SK-N-SH treated with all-trans-retinoic acid at 6 μM for 48 hours (cell line): ENCODE measurements around the gene AMMECR1L.

Experiments
- ATAC-seq: fragments of 200-7000 bp; cut with Tn5 transposase; 3 replicates; pipeline ENCODE4 v1.9.1; 2020; ENCODE audit warnings: mild to moderate bottlenecking, moderate library complexity
- ARNTL ChIP-seq: fragments of 450-650 bp; formaldehyde crosslinking; IDR thresholded peaks from 2 replicates; pipeline ENCODE4 v1.5.0; 2020; ENCODE audit warnings: low read depth, mild to moderate bottlenecking, moderate library complexity, borderline replicate concordance
- BACH2 ChIP-seq: fragments of 250-450 bp; sonication (Bioruptor Pico); IDR thresholded peaks from 2 replicates; pipeline ENCODE4 v1.9.0; 2021; ENCODE audit warnings: mild to moderate bottlenecking, borderline replicate concordance
- CSDC2 ChIP-seq: fragments of 250-450 bp; sonication (Bioruptor Pico); IDR thresholded peaks from 2 replicates; pipeline ENCODE4 v1.5.0; 2020; ENCODE audit warnings: mild to moderate bottlenecking, moderate library complexity
- ESRRG ChIP-seq: fragments of 250-450 bp; sonication (Bioruptor Pico); IDR thresholded peaks from 2 replicates; pipeline ENCODE4 v1.6.1; 2021; ENCODE audit warnings: mild to moderate bottlenecking
- GLIS3 ChIP-seq: fragments of 250-450 bp; sonication (Bioruptor Pico); IDR thresholded peaks from 2 replicates; pipeline ENCODE4 v1.5.0; 2020; ENCODE audit warnings: mild to moderate bottlenecking, moderate library complexity
- ISL1 ChIP-seq: fragments of 250-450 bp; sonication (Bioruptor Pico); IDR thresholded peaks from 2 replicates; pipeline ENCODE4 v2.1.2; 2022; ENCODE audit warnings: mild to moderate bottlenecking, moderate library complexity
- OSR1 ChIP-seq: fragments of 250-450 bp; sonication (Bioruptor Pico); IDR thresholded peaks from 2 replicates; pipeline ENCODE4 v1.8.0; 2022; ENCODE audit warnings: moderate library complexity, mild to moderate bottlenecking, inconsistent platforms
- PPARA ChIP-seq: fragments of 250-450 bp; sonication (Bioruptor Pico); IDR thresholded peaks from 2 replicates; pipeline ENCODE4 v1.5.0; 2020; ENCODE audit warnings: mild to moderate bottlenecking, borderline replicate concordance
- RARB ChIP-seq: fragments of 250-450 bp; sonication (Bioruptor Pico); IDR thresholded peaks from 2 replicates; pipeline ENCODE4 v1.8.0; 2021; ENCODE audit warnings: mild to moderate bottlenecking, moderate library complexity
- SNAI2 ChIP-seq: fragments of 250-450 bp; sonication (Bioruptor Pico); IDR thresholded peaks from 2 replicates; pipeline ENCODE4 v1.5.0; 2020; ENCODE audit warnings: mild to moderate bottlenecking, moderate library complexity
- TCF4 ChIP-seq: fragments of 250-450 bp; sonication (Bioruptor Pico); IDR thresholded peaks from 2 replicates; pipeline ENCODE4 v1.8.0; 2021; ENCODE audit warnings: mild to moderate bottlenecking, moderate library complexity, borderline replicate concordance
- TOX ChIP-seq: fragments of 250-450 bp; sonication (Bioruptor Pico); IDR thresholded peaks from 2 replicates; pipeline ENCODE4 v1.8.0; 2021; ENCODE audit warnings: mild to moderate bottlenecking, moderate library complexity, borderline replicate concordance
- ZC3H10 ChIP-seq: fragments of 250-450 bp; sonication (Bioruptor Pico); IDR thresholded peaks from 2 replicates; pipeline ENCODE4 v1.5.1; 2021; ENCODE audit warnings: mild to moderate bottlenecking, moderate library complexity
- ZFP3 ChIP-seq: fragments of 250-450 bp; sonication (Bioruptor Pico); IDR thresholded peaks from 2 replicates; pipeline ENCODE4 v1.5.0; 2020; ENCODE audit warnings: mild to moderate bottlenecking, moderate library complexity
- ZFP30 ChIP-seq: fragments of 450-650 bp; formaldehyde crosslinking; IDR thresholded peaks from 2 replicates; pipeline ENCODE4 v1.5.0; 2022; ENCODE audit warnings: mild to moderate bottlenecking, moderate library complexity
- ZNF565 ChIP-seq: fragments of 450-650 bp; formaldehyde crosslinking; conservative IDR thresholded peaks from 2 replicates; pipeline ENCODE4 v1.5.0; 2020; ENCODE audit warnings: low read depth, mild to moderate bottlenecking, moderate library complexity
- ZNF70 ChIP-seq: fragments of 450-650 bp; formaldehyde crosslinking; IDR thresholded peaks from 2 replicates; pipeline ENCODE4 v1.5.0; 2020; ENCODE audit warnings: mild to moderate bottlenecking, moderate library complexity
- ZNF8 ChIP-seq: fragments of 450-650 bp; formaldehyde crosslinking; IDR thresholded peaks from 2 replicates; pipeline ENCODE4 v1.5.0; 2020; ENCODE audit warnings: mild to moderate bottlenecking, moderate library complexity
- TF ChIP-seq, protein P1 (sequence below): fragments of 250-450 bp; sonication (Bioruptor Pico); IDR thresholded peaks from 2 replicates; pipeline ENCODE4 v1.8.0; 2021; ENCODE audit warnings: low read depth, mild to moderate bottlenecking, moderate library complexity, borderline replicate concordance
- TF ChIP-seq, protein P2 (sequence below): fragments of 250-450 bp; sonication (Bioruptor Pico); IDR thresholded peaks from 2 replicates; pipeline ENCODE4 v1.5.1; 2020; ENCODE audit warnings: low read depth, mild to moderate bottlenecking, moderate library complexity
- TF ChIP-seq, protein P3 (sequence below): fragments of 250-450 bp; sonication (Bioruptor Pico); IDR thresholded peaks from 2 replicates; pipeline ENCODE4 v1.5.1; 2021; ENCODE audit warnings: mild to moderate bottlenecking, moderate library complexity
- TF ChIP-seq, protein P4 (sequence below): fragments of 250-450 bp; sonication (Bioruptor Pico); IDR thresholded peaks from 2 replicates; pipeline ENCODE4 v1.8.0; 2020; ENCODE audit warnings: mild to moderate bottlenecking, moderate library complexity, borderline replicate concordance

Gene AMMECR1L

DNA sequence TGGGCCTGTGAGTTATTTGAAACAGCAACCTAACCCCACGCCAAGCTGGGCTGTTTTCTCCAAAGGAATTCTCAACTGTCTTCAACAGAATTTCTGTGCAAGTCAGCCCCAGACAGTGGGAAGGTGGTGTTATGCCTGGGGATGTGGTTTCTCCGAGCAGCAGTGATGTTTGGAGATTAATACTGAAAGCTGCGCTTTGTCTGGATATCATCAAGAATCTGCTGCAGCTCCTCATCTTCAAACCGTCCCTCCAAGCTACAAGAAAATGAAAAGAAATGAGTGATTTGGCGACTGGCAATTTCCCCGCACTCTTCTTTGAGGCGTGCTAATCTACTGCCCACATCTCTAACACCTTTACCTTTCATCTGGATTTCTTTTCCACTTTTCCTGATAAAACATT lies 37.8 kb downstream of the AMMECR1L start (continued):
- TF ChIP-seq GLIS3 (CRISPR knock-in tag) (no peak), SNAI2 (no peak)
- TF ChIP-seq, all 23 proteins: peak for 0

DNA sequence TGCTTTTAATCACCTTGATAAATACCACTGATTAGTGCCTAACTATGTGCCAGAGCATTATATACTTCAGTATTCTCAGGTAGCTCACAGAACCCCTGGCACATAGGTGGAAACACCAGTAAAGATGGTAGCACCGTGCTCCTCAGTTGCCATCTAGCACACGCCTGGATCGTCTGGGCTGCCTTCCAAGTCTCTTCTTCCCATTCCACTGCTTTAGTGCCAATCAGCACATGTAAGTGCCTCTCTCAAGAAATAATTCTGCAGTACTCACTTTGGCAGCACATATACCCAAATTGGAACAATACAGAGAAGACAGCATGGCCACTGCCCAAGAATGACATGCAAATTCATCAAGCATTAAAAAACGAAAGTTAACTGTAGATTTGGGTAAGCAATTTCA lies 40.8 kb downstream of the AMMECR1L start:
- ATAC-seq = no peak
- TF ChIP-seq OSR1 (CRISPR knock-in tag) (no peak), TOX (CRISPR knock-in tag) (no peak), PPARA (CRISPR knock-in tag) (no peak), CSDC2 (CRISPR knock-in tag) (no peak), ESRRG (CRISPR knock-in tag) (no peak), SNAI2 (no peak), ZNF565 (CRISPR knock-in tag) (no peak), ZFP30 (CRISPR knock-in tag) (no peak), GLIS3 (CRISPR knock-in tag) (no peak), TCF4 (CRISPR knock-in tag) (no peak), BACH2 (CRISPR knock-in tag) (no peak), ARNTL (CRISPR knock-in tag) (no peak), ZFP3 (CRISPR knock-in tag) (no peak), ZNF8 (CRISPR knock-in tag) (no peak), ISL1 (CRISPR knock-in tag) (no peak)
- TF ChIP-seq, protein P1, sequence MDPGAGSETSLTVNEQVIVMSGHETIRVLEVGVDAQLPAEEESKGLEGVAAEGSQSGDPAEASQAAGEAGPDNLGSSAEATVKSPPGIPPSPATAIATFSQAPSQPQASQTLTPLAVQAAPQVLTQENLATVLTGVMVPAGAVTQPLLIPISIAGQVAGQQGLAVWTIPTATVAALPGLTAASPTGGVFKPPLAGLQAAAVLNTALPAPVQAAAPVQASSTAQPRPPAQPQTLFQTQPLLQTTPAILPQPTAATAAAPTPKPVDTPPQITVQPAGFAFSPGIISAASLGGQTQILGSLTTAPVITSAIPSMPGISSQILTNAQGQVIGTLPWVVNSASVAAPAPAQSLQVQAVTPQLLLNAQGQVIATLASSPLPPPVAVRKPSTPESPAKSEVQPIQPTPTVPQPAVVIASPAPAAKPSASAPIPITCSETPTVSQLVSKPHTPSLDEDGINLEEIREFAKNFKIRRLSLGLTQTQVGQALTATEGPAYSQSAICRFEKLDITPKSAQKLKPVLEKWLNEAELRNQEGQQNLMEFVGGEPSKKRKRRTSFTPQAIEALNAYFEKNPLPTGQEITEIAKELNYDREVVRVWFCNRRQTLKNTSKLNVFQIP (CRISPR knock-in tag) = no peak
- TF ChIP-seq, protein P2, sequence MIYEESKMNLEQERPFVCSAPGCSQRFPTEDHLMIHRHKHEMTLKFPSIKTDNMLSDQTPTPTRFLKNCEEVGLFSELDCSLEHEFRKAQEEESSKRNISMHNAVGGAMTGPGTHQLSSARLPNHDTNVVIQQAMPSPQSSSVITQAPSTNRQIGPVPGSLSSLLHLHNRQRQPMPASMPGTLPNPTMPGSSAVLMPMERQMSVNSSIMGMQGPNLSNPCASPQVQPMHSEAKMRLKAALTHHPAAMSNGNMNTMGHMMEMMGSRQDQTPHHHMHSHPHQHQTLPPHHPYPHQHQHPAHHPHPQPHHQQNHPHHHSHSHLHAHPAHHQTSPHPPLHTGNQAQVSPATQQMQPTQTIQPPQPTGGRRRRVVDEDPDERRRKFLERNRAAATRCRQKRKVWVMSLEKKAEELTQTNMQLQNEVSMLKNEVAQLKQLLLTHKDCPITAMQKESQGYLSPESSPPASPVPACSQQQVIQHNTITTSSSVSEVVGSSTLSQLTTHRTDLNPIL = no peak
- TF ChIP-seq, protein P3, sequence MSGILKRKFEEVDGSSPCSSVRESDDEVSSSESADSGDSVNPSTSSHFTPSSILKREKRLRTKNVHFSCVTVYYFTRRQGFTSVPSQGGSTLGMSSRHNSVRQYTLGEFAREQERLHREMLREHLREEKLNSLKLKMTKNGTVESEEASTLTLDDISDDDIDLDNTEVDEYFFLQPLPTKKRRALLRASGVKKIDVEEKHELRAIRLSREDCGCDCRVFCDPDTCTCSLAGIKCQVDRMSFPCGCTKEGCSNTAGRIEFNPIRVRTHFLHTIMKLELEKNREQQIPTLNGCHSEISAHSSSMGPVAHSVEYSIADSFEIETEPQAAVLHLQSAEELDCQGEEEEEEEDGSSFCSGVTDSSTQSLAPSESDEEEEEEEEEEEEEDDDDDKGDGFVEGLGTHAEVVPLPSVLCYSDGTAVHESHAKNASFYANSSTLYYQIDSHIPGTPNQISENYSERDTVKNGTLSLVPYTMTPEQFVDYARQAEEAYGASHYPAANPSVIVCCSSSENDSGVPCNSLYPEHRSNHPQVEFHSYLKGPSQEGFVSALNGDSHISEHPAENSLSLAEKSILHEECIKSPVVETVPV (CRISPR knock-in tag) = no peak
- TF ChIP-seq, all 23 proteins: peak for 0

DNA sequence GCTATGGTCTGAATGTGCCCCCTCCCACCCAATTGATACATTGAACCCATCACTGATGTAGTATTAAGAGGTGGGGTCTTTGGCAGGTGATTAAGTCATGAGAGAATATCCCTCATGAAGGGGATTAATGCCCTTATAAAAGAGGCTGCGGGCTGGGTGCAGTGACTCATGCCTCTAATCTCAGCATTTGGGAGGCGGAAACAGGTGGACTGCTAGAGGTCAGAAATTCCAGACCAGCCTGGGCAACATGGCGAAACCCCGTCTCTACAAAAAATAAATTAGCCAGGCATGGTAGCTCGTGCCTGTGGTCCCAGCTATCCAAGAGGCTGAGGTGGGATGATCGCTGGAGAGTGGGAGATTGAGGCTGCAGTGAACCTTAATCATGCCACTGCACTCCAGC lies 42.1 kb downstream of the AMMECR1L start:
- no peak for ATAC-seq
- TF ChIP-seq RARB (CRISPR knock-in tag) (no peak), SNAI2 (no peak), ZFP30 (CRISPR knock-in tag) (no peak), ZNF565 (CRISPR knock-in tag) (no peak), ISL1 (CRISPR knock-in tag) (no peak), ZNF8 (CRISPR knock-in tag) (no peak), ZNF70 (CRISPR knock-in tag) (no peak), PPARA (CRISPR knock-in tag) (no peak), ZC3H10 (CRISPR knock-in tag) (no peak), ESRRG (CRISPR knock-in tag) (no peak)
- TF ChIP-seq, protein P2 = no peak
- TF ChIP-seq, all 23 proteins: peak for 0

DNA sequence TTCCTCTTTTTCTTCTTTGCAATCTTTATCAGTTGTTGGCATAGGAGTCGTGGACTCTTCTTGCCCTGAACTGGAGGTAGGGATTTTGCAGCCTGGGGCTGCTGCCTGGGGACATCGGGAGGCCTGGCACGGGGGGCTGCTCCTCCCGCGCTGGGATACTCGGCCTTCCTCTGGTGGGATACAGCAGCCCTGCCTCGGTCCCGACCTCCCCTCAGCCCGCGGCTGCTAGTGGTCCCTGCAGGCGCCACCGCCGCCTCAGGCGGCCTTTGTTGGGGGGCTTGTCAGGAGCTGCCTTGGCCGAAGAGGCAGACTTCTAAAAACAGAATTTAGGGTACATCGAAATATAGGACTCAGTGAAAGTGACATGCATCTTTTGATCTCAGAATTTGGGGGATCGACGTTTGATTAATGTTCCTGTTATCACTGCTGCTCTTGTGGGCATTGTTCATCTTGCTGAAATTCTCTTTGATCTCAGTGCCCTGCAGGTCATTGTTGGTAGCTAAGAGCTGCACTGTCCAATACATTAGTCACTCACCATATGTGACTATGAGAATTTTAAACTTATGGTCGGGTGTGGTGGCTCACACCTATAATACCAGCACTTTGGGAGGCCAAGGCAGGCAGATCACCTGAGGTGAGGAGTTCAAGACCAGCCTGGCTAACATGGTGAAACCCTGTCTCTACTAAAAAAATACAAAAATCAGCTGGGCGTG lies 44.1 kb downstream of the AMMECR1L start:
- no peak; the same call in 2 of the 3 replicates for ATAC-seq
- TF ChIP-seq ARNTL (CRISPR knock-in tag) = no peak
- TF ChIP-seq, protein P4, sequence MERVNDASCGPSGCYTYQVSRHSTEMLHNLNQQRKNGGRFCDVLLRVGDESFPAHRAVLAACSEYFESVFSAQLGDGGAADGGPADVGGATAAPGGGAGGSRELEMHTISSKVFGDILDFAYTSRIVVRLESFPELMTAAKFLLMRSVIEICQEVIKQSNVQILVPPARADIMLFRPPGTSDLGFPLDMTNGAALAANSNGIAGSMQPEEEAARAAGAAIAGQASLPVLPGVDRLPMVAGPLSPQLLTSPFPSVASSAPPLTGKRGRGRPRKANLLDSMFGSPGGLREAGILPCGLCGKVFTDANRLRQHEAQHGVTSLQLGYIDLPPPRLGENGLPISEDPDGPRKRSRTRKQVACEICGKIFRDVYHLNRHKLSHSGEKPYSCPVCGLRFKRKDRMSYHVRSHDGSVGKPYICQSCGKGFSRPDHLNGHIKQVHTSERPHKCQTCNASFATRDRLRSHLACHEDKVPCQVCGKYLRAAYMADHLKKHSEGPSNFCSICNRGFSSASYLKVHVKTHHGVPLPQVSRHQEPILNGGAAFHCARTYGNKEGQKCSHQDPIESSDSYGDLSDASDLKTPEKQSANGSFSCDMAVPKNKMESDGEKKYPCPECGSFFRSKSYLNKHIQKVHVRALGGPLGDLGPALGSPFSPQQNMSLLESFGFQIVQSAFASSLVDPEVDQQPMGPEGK = no peak
- TF ChIP-seq ZC3H10 (CRISPR knock-in tag) = no peak
- no peak for TF ChIP-seq TCF4 (CRISPR knock-in tag)
- no peak for TF ChIP-seq BACH2 (CRISPR knock-in tag)
- TF ChIP-seq OSR1 (CRISPR knock-in tag) = no peak
- no peak for TF ChIP-seq TOX (CRISPR knock-in tag)
- TF ChIP-seq, protein P1 (CRISPR knock-in tag) = no peak
